ENCODE results near the gene TTC34. TPM values are rescaled to one million over a fixed set of nuclear protein-coding genes. Genes with fewer than 3 reads are reported as not detected.
A peak's percentile ranks its signal among the peaks of the same experiment; 100 is the strongest.

The TTC34 gene
- total RNA-seq, 6 experiments from 2014 or later = 0.06 to 0.23 (median 0.18) TPM; not detected in 1

GRCh38 chr1:2830761-2831425 lies 29.4 kb upstream of the TTC34 start:
- no peak for TF ChIP-seq CTCF (IDR thresholded peaks at IDR 0.05)
- no peak for TF ChIP-seq POLR2A (IDR thresholded peaks at IDR 0.05)
- H3K4me1 ChIP-seq = no peaks in the 10 kb centered on the region
- DNase-seq (peak in 1 of 3 donors; percentile 49), ATAC-seq (no peak)
- no peaks in the 10 kb centered on the region for H3K9me3 ChIP-seq
- no peak overlapping the region for H3K4me3 ChIP-seq
- intact Hi-C loops (cut with DNase I) = no loop called here
- H3K36me3 ChIP-seq = no peaks in the 10 kb centered on the region
- H3K27me3 ChIP-seq = no peaks in the 10 kb centered on the region
- H3K27ac ChIP-seq = no peak overlapping the region
- WGBS (ENCODE audit: insufficient coverage, low coverage, low lambda C conversion rate, missing lambda C conversion rate) = 80% methylated on average over 9 of the region's 20 CpGs

GRCh38 chr1:2829846-2830615 lies 28.5 kb upstream of the TTC34 start:
- no peak for ATAC-seq
- WGBS (ENCODE audit: insufficient coverage, low coverage, low lambda C conversion rate, missing lambda C conversion rate) = 60% methylated on average over 9 of the region's 23 CpGs
- H3K27ac ChIP-seq = no peak overlapping the region

GRCh38 chr1:2828586-2829250 lies 27.2 kb upstream of the TTC34 start:
- Histone ChIP-seq H3K27me3 (no peaks in the 10 kb centered on the region), H3K27ac (no peak overlapping the region)
- intact Hi-C loops (cut with DNase I) = loop anchor here in 1 of 2 donors (10.0 kb wide), 1 partner anchor 596 kb away; no protein-coding TSS in a partner anchor

More at GRCh38 chr1:2829846-2830615, 28.5 kb upstream of the TTC34 start:
- intact Hi-C loops (cut with DNase I) = loop anchor here in 1 of 2 donors (10.0 kb wide), 1 partner anchor 595 kb away; no protein-coding TSS in a partner anchor
- TF ChIP-seq POLR2A (IDR thresholded peaks at IDR 0.05) (no peak), CTCF (IDR thresholded peaks at IDR 0.05) (no peak)
- no peaks in the 10 kb centered on the region for H3K27me3 ChIP-seq
- no peak overlapping the region for H3K4me3 ChIP-seq
- DNase-seq = peak in 1 of 3 donors; percentile 43
- no peaks in the 10 kb centered on the region for H3K9me3 ChIP-seq
- H3K4me1 ChIP-seq = no peaks in the 10 kb centered on the region
- H3K36me3 ChIP-seq = no peaks in the 10 kb centered on the region

More at GRCh38 chr1:2828586-2829250, 27.2 kb upstream of the TTC34 start:
- Histone ChIP-seq H3K4me1 (no peaks in the 10 kb centered on the region), H3K9me3 (no peaks in the 10 kb centered on the region), H3K36me3 (no peaks in the 10 kb centered on the region), H3K4me3 (no peak overlapping the region)
- ATAC-seq (no peak), DNase-seq (peak in 1 of 3 donors; percentile 35)
- WGBS (ENCODE audit: insufficient coverage, low coverage, low lambda C conversion rate, missing lambda C conversion rate) = 52% methylated on average over 5 of the region's 18 CpGs
- TF ChIP-seq POLR2A (IDR thresholded peaks at IDR 0.05) (no peak), CTCF (IDR thresholded peaks at IDR 0.05) (no peak)
